ENCODE results near the gene LRP2. TPM values are rescaled to one million over a fixed set of nuclear protein-coding genes. Genes with fewer than 3 reads are reported as not detected.
"Not testable (repeated sequence)": the region's sequence is repeated elsewhere in the genome, so short reads cannot be mapped to it uniquely, and the experiment has no call there.

Gene LRP2
- total and polyA plus RNA-seq, 2 donors (not counting 1 experiment from before 2014, with no cell fraction given): under 0.01 TPM; not detected in 1

GRCh38 chr2:169325886-169326285 lies 36.4 kb downstream of the LRP2 start:
- not testable (repeated sequence) for H3K27me3 ChIP-seq (ENCODE audit: control insufficient read depth, insufficient read depth, low read length); H3K4me1 ChIP-seq (ENCODE audit: control insufficient read depth, extremely low read depth, insufficient read depth, low read length); H3K9me3 ChIP-seq (ENCODE audit: control insufficient read depth, insufficient read depth, low read depth, low read length); DNase-seq (ENCODE audit: low read depth in 2 of 2); H3K27ac ChIP-seq (ENCODE audit: insufficient read depth, low read length); H3K79me2 ChIP-seq (ENCODE audit: control insufficient read depth, insufficient read depth, low read length); H3K4me2 ChIP-seq (ENCODE audit: extremely low read depth, insufficient read depth, low read length); H3K4me3 ChIP-seq (replicated peaks in 1 of 4; ENCODE audit: control extremely low read depth in 1 of 4, insufficient read depth in 1 of 4, low read depth in 3 of 4, low read length in 4 of 4); H2AFZ ChIP-seq (ENCODE audit: low read length); H3K36me3 ChIP-seq (ENCODE audit: control insufficient read depth, insufficient read depth, low read length); H4K20me1 ChIP-seq (ENCODE audit: control insufficient read depth, extremely low read depth, insufficient read depth, low read length); H3K9ac ChIP-seq (ENCODE audit: insufficient read depth, low read length)

GRCh38 chr2:169324581-169325260 lies 37.6 kb downstream of the LRP2 start:
- no peak overlapping the region for H3K27ac ChIP-seq (ENCODE audit: insufficient read depth, low read length)
- no peak overlapping the region for H3K9ac ChIP-seq (ENCODE audit: insufficient read depth, low read length)
- no peak for TF ChIP-seq EZH2 (IDR thresholded peaks at IDR 0.05; ENCODE audit: low read length, missing control alignments)
- TF ChIP-seq CTCF (conservative IDR thresholded peaks at IDR 0.05 in 1 of 2, IDR thresholded peaks at IDR 0.05 in 1 of 2; ENCODE audit: low read depth in 1 of 2, low read length in 2 of 2): no peak
- no peak overlapping the region for H3K4me3 ChIP-seq (replicated peaks in 1 of 4; ENCODE audit: control extremely low read depth in 1 of 4, insufficient read depth in 1 of 4, low read depth in 3 of 4, low read length in 4 of 4)
- H3K4me2 ChIP-seq (ENCODE audit: extremely low read depth, insufficient read depth, low read length): no peak overlapping the region
- H4K20me1 ChIP-seq (ENCODE audit: control insufficient read depth, extremely low read depth, insufficient read depth, low read length): no peaks in the 10 kb centered on the region
- H3K36me3 ChIP-seq (ENCODE audit: control insufficient read depth, insufficient read depth, low read length): no peaks in the 10 kb centered on the region
- H2AFZ ChIP-seq (ENCODE audit: low read length): no peak overlapping the region
- H3K9me3 ChIP-seq (ENCODE audit: control insufficient read depth, insufficient read depth, low read depth, low read length): no peaks in the 10 kb centered on the region
- H3K79me2 ChIP-seq (ENCODE audit: control insufficient read depth, insufficient read depth, low read length): no peaks in the 10 kb centered on the region
- no peak for DNase-seq (ENCODE audit: low read depth in 2 of 2)
- no peaks in the 10 kb centered on the region for H3K4me1 ChIP-seq (ENCODE audit: control insufficient read depth, extremely low read depth, insufficient read depth, low read length)
- H3K27me3 ChIP-seq (ENCODE audit: control insufficient read depth, insufficient read depth, low read length): no peaks in the 10 kb centered on the region

DNA sequence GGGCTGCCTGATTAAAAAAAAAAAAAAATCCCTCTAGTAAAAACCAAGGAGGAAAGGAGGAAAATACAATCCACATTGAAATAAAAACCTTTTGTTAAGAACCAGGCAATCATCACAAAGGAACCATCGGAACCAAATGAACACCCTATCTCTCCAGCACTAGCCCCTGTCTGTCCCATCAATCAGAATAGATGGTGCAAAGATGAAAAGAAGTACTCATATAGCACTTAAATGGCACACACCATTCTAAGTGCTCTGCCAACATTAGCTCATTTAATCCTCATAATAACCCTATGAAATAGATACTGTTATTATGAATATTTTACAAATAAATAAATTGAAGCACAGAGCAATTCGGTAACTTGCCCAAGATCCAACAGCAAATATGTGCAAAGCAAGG lies 38.5 kb downstream of the LRP2 start:
- no peak overlapping the region for H3K9ac ChIP-seq (ENCODE audit: insufficient read depth, low read length)
- H3K4me2 ChIP-seq (ENCODE audit: extremely low read depth, insufficient read depth, low read length): no peak overlapping the region
- no peak overlapping the region for H3K4me3 ChIP-seq (replicated peaks in 1 of 4; ENCODE audit: control extremely low read depth in 1 of 4, insufficient read depth in 1 of 4, low read depth in 3 of 4, low read length in 4 of 4)
- no peaks in the 10 kb centered on the region for H3K79me2 ChIP-seq (ENCODE audit: control insufficient read depth, insufficient read depth, low read length)
- no peak for TF ChIP-seq EZH2 (IDR thresholded peaks at IDR 0.05; ENCODE audit: low read length, missing control alignments)
- TF ChIP-seq CTCF (conservative IDR thresholded peaks at IDR 0.05 in 1 of 2, IDR thresholded peaks at IDR 0.05 in 1 of 2; ENCODE audit: low read depth in 1 of 2, low read length in 2 of 2): no peak
- H3K27me3 ChIP-seq (ENCODE audit: control insufficient read depth, insufficient read depth, low read length): no peaks in the 10 kb centered on the region
- no peak for DNase-seq (ENCODE audit: low read depth in 2 of 2)
- H3K36me3 ChIP-seq (ENCODE audit: control insufficient read depth, insufficient read depth, low read length): no peaks in the 10 kb centered on the region
- no peak overlapping the region for H3K27ac ChIP-seq (ENCODE audit: insufficient read depth, low read length)
- no peaks in the 10 kb centered on the region for H3K4me1 ChIP-seq (ENCODE audit: control insufficient read depth, extremely low read depth, insufficient read depth, low read length)
- no peaks in the 10 kb centered on the region for H3K9me3 ChIP-seq (ENCODE audit: control insufficient read depth, insufficient read depth, low read depth, low read length)
- H2AFZ ChIP-seq (ENCODE audit: low read length): no peak overlapping the region
- H4K20me1 ChIP-seq (ENCODE audit: control insufficient read depth, extremely low read depth, insufficient read depth, low read length): no peaks in the 10 kb centered on the region
